Stimulated activated CD8-positive, alpha-beta memory T cell treated with anti-CD3 and anti-CD28 coated beads, Interleukin-12 subunit alpha, Interleukin-12 subunit beta, amount 100 ng/mL, for 24 hours (primary cell): ENCODE results near the gene ME3.

Source experiments
- DNase-seq: peaks from one replicate; pipeline ENCODE4 v3.0.0-alpha.2; 2020; ENCODE audit errors: extremely low read depth

The ME3 gene

DNA sequence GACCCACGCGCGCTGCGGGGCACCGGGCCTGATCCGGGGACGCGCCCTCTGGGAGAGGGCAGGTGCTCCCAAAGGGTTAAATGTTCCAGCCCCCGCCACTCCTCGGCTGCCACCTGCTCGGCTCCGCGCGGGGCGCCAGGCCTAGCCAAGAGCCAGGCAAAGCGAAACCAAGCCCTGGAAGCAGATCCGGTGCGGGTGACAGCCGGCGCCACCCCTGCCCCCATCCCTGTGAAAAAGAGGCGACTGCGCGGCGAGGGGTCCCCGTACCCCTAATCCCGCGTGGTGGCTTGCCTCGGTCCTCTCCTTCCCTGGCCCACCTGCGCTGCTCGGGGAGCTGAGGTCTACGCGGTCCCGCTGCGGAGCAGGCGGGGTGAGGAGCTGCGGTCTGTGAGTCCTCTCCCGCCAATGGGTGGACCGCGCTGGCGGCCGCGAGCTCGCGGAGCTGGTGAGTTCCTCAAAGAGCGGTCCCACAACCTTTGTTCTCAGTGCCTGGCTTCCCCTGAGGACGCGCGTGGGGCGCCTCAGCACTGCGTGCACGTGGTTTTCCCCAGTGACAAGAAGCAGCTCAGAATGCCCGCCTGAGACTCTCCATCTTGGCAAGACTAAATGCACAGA lies at the start of gene ME3:
Gene ME3, minus strand, starts transcription at position 610 of the 615 bp plus-strand sequence.
- DNase-seq, result no peak

DNA sequence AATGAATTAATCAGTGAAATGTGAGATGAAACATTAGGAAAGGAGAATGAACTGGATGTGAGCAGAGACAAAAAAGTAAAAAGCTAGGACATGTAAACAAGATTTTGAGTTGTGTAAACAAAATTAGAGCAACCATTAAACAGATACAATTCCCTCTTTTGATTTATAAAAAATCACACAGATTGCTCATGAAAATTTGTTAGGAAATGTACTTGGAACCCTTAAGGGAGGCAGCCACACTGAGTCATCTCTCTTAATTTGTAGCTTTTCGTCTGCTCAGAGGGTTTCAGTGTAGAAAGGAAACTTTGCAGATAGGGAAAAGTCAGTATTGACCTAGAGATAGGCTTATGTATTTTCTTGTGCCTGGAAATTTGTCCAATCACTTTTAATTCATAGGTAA lies 49.6 kb upstream of the ME3 start:
- no peak for DNase-seq

DNA sequence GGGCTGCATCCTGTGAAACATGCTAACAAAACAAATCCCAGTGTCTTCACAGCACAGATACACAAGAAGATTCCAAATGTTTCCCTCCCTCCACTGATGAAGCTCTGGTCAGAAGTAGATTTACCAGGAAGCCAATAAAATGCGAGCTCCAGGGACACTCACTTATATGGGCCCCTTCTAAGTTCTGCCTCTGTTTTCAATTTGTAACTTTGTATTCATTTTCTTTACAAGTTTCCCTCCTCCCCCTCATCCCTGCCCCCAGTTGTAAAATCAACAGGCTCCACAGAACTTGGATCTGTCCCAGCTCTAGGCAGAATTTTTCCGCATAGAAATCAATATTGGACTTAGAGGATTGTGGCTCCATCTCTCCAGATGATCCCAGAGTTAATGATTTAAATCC lies 48.1 kb upstream of the ME3 start:
- no peak for DNase-seq

DNA sequence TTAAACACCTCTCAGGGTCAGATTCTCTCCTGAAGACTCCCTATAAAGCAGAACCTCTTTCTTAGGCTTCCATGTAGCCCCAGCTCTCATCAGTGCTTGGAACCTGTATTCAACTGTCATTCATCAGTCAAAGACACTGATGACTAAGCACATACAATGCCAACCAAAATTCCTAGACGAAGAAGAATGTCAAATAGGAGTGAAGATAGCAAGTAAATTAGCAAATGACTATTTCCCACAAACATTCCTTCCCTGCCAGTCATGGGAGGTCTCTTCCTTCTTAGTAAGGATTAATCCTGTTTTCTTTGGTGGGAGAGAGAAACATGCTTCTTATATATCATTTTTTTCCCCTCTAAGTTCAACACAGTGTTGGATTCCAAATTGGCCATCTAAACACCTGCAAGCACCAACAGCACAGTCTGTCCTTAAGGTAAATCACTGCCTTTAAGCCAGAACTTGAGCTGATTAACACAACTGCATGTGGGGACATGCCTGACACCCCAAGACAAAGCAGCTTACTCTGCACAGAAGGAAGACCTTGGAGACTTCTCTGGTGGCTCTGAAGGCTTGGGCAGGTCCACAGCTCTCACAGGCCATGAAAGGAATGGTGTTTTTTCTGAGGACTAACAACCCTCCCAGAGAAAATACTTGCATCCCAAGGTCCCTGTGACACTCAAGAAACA lies 47.5 kb upstream of the ME3 start:
- DNase-seq, result no peak

DNA sequence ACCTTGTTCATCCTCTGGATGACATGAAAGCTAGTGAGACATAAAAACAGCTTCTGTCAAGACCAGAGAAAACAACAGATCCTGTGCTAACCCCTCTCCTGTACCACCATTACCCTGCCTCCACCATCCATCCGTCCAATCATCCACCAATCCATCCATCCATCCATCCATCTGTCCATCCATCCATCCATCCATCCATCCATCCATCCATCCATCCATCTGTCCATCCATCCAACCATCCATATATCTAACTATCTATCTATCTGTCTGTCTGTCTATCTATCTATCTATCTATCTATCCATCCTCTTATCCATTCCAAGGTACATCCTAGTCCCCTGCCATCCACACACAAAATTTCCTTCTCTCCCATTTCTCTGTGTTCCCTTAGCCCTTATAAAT lies 46.6 kb upstream of the ME3 start:
- DNase-seq, result no peak

DNA sequence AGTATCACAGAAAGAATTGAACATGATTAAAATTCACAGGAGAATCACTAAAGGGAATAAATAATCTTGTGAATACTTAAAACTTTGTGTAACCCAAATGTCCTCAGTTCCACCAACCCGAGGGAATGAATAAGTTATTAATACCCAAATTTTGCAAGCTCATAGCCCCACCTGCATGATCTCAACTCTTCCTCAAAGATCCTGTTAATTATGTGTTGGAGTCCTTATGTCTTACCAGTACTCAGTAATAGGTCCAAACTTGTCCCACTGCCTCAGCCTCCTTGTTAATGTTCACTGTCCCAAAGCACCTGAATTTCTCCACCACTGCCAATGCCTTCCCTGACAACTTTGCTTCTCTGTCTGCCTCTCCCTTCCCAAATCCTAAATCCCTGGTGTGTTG lies 46.1 kb upstream of the ME3 start:
- no peak for DNase-seq

DNA sequence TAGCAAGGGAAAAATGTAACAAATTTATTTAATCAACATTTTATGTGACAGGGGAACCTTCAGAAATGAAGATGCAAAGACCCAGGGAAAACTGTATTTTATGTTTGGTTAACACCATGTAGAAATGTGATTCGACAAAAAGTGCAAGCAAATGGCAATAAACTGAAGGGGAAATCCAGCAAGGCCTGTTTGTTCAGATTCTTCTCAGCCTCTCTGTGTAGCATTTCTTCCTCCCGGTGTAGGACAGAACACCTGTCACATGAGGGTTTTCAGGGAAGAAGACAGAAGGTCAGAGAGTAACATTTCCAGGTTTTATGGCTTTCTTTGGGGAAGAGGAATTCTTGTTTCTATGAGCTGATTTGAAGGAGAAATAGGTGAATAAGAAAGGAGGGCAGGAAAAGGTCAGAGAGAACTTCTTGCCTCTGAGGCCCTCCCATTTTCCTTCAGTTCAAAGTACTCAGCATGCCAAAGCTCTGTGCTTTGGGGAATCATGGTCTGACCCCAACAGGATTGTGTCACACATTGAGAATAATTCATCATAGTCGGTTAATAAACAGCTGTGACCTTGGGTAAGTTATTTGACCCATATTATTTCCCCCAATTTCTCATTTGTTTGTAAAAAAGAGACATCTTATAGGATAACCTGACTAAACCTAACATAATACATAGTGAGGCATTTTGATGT lies 45.5 kb upstream of the ME3 start:
- no peak for DNase-seq

DNA sequence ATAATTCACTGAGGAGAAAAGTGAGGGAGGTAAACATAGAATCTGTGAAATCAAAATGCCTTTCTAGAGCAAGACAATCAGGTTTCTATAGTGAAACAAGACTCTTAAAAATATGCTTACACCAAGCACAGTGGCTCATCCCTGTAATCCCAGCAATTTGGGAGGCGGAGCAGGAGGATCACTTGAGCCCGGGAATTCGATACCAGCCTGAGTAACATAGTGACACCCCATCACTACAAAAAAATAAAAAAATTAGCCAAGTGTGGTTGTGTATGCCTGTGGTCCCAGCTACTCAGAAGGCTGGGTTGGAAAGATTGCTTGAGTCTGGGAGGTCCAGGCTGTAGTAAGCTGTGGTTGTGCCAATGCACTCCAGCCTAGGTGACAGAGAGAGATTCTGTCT lies 43.2 kb upstream of the ME3 start:
- DNase-seq, result no peak

DNA sequence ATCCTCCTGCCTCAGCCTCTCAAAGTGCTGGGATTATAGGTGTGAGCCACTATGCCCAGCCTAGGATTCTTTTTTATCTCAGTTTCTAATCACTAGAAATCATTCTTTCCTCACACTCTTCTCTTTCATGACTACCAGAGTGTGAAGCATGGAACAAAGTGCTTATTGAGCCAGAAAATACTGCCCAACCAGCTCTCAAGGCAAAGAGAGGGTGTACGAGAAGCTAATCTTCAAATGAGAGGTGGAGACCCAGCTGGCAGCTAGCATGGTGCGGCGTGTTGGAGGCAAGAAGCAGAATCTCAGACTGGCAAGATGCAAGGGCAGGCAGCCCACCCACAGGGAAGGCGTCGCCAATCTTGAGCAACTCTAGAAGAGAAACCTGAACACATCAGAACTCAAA lies 41.1 kb upstream of the ME3 start:
- DNase-seq, result no peak

DNA sequence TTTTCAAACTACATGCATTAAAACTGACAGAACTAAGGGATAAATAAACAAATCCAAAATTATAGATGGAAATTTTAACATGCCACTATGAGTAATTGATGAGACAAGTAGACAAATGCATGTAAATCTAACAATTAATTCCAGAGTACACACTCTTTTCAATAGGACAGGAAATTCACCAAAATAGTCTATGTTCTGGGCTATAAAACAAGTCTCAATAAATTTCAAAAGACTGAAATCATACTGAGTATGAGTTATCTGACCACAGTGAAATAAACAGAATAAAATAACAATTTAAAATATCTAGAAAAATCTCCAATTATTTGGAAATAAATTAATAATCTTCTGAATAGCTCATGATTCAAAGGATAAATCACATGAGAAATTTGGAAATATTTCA lies 38.5 kb upstream of the ME3 start:
- no peak for DNase-seq

DNA sequence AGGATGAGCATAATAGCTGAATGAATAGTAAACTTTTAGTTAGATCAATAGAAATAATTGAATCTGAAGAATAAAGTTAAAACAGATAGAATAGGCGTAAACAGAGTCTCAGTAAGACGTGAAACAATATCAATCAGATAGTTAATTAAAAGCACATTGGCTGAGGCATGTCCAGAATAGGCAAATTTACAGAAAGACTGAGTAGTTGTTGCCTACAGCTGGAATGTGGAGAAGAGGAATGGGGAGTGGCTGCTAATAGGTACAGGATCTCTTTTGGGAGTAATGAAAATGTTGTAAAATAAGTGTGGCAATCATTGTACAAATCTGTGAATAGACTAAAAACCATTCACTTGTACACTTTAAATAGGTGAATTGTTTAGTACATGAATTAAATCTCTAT lies 36.3 kb upstream of the ME3 start:
- DNase-seq, result no peak

DNA sequence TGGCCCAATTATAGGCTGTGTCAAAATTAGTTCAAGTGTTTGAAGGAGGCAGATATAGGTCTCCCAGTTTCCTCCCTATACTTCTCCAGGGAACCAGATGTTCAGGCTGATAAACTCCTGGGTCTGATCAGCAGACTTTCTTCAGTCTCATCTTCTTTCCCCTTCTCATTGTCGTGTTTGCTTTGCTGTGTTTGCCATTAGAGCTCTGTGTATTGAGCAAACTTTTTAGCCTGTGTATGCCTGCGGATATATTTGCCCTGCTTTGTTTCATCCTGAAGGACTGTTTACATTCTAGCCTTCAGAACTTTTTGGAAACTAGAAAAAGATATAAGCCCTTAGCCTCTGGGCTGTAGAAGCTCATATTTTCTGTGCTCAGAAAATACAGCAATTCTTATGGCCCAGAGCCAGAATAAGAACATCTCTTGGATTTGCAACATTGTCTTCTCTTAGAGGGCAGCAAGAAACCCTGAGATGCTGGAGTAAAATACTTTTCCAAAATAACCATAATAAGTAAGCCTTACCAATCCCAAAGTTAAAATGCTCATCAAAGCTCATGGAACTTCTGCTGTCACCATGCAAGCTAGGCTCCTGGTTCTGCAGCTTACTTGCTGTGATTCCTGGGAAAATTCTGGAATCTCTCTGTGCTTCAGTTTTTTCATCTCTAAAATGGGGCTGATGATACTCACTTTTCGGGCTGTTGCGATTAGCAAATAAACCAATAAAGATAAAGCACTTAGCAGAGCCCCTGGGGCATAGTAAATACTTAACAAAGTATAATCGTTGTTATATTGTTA lies 34.1 kb upstream of the ME3 start:
- DNase-seq, result no peak

DNA sequence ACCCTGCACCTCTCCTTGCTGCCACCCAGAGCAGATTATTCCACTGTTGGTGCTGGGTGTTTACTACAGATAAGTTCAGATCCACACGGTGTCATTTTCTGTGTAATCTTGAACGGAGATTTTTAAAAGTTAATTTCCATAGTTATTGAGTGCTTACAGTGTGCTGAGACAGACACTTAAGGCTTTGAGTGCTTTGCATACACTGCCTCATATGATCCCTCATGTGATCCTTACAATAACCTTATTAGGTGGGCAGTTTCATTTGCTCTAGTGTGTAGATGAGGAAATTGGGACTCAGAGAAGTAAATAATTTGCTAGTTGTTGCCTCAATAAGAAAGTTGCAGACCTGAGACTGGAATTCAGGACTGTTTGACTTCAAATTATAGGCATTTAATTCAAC lies 32.3 kb upstream of the ME3 start:
- no peak for DNase-seq

DNA sequence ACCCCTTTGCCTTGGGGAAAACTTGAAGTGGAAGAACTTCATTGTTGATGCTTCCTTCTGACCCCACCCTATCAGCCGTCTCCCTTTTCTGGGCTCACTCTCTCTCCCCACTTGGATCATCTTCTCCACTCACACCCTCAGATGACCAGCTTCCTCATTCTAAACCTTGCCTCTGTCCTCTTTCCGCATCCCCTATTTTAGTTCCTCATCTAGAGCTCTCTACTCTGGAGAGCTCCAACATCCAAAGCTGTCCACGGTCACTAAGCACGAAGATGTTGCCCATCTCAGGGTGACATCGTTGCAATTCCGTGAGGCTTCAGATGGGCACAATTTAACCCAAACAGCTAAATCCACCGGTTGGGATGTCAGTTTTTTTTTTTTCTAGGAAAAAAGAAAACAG lies 31.6 kb upstream of the ME3 start:
- DNase-seq, result no peak

DNA sequence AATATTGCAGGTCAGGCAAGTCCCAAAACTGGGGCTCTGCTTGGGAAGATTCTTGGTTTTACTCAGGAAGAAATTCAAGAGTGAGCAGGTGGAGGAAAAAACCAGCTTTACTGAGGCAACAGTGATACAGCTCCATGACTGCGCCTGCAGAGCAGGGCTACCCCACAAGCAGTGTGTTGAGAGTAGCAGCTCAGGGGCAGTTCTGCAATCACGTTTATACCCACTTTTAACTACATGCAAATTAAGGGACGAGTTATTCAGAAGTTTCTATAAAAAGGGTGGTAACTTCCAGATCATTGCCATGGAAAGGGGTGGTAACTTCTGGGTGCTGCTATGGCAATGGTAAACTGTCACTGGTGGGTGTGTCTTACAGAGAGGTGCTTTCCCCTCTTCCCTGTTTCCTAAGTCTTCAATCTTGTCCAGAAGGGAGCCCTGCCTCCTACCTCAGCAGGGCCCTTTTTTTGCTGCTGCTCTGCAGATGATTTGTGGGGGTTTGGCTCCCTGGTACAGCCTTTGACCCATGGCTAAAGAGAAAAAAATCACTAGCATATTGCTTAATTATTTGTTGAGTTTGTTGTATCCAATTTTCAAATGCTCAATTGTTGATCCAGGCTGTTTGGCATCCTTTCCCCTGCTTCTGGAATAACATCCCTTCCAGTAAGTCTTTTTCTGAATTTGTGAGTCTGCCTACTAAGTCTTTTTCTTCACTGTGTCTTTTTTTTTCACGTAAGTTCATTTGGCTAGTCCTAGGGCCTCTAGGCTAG lies 30.0 kb upstream of the ME3 start:
- no peak for DNase-seq

DNA sequence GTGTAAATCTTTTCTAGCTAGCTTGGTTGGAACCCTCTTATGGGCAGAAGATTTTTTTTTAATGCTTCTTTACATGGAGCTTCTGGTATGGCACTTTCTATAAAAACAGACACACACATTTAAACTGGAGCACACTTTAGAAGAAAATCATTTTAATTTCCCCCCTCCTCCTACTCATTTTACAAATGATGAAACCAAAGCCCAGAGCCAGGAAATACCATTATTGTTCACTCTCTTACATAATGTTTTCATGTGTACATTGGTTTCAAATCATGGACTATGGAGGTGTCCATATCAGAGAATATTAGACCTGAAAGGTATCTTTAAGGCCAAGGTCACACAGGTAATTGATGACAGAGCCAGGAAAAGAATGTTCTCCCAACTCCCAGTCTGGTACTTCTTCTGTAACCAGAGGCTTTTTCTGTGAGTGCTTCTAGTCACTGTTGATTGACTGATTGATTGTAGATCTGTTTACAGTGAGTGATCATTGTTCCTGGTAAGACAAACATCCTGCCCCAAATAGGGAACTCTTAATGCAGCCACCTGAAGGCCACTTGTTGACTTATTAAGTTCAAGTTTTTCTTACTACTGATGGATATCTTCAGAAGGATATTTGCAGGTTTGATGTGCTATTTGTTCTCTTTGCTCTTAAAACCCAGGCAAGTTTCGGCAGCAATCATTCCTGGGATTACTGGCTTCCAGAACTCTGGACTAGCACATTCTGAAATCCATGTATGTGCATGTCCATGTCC lies 26.8 kb upstream of the ME3 start:
- no peak for DNase-seq

DNA sequence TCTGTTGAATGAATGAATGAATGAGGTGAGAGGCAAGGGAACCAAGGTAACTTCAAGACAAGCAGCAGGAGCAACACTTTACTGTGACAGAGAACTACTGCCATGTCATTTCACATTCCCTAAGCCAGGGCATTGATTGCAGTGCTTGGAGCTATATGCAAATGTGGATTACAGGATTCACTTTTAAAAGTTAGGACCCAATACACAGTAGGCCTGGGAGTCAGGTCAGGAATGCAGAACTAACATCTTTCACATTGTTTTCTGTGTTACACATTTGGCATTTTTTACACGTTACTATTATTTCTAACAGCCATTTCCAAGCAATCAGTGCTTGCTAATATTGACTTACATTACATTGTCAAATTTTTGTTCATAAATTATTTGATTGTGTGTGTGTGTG lies 26.2 kb upstream of the ME3 start:
- no peak for DNase-seq

DNA sequence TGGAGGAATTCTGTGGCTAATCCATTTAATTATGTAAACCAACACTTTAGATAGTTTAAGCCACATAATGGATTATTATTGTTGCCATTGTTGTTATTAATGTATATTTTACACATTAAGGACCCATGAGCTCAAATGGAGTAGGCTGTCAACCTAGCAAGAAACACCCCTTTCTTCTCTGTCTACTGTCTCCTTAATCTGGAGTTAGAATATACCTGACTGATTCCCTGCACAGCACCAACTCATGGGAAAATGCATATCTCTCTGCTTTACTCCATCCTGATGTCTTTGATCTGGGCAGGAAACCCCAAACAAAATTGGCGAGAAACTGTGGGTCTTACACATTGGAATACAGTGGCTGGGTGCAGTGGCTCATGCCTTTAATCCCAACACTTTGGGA lies 24.0 kb upstream of the ME3 start:
- no peak for DNase-seq

DNA sequence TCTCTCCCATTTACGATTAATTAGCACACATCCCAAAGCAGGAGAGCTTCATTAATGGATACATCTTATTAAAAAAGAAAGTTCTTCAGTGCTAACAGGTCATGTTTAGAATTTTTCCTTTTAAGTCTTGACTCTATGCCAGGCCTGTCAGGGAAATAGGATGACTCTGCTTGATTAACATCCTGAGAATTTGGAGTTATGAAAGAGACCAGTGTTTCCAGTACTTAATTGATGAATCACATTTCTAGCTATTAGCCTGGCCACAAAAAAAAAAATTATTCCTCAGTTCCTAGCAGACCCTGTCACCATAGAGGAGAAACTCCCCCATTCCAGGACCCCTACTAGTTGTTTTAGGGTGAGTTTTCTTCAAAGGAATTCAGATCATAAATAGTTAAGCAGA lies 23.6 kb upstream of the ME3 start:
- no peak for DNase-seq

DNA sequence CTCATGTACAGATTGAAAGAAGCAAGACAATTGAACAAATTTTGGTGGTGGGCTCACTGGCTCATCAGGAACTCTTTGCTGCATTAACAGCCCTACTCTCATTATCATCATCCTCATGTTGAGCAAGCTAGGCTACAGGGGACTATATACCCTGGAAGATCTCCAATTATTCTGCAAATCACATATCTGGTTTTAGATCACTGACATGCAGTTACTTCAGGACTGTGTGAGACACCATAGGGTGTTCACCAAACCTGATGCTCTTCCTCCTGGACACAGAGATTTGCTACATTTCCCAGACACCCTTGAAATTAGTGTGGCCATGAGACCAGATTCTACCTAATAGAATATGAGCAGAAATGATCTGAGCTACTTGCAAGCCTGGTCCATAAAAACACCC lies 23.0 kb upstream of the ME3 start:
- DNase-seq, result no peak

DNA sequence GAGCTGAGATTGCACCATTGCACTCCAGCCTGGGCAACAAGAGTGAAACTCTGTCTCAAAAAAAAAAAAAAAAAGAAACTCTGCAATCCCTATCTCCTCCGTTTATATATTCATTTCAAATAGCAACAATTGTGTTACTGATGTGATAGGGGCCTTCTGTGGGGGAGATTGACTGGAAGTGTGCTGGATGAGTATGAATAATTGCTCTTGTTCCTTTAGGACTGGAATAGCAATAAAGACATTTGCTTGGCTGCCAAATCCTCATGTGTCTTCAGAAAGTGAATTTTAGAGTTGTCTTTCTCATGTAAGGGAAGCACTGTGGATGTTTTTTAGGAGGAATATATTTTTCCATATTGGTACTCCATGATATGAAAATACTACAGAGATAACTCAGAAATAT lies 21.1 kb upstream of the ME3 start:
- DNase-seq, result no peak
